HL-60 (cell line): ENCODE results near the gene CACNA1C.

Experiments used
- GABPA ChIP-seq: IDR thresholded peaks from 2 replicates; pipeline ENCODE4 v1.6.1; 2012; ENCODE audit warnings: low read depth
- POLR2AphosphoS5 ChIP-seq: IDR thresholded peaks from 2 replicates; pipeline ENCODE4 v1.6.1; 2012; ENCODE audit warnings: low read depth
- REST ChIP-seq: IDR thresholded peaks from 2 replicates; pipeline ENCODE4 v1.6.1; 2012; ENCODE audit warnings: low read depth; ENCODE audit not compliant: insufficient replicate concordance
- TF ChIP-seq, protein P1 (sequence below): IDR thresholded peaks from one replicate; pipeline ENCODE4 v1.5.1; 2011; ENCODE audit warnings: low read length, control low read depth, inconsistent platforms; ENCODE audit not compliant: insufficient read depth

GRCh38 chr12:2222691-2223090 lies 169.9 kb downstream of the CACNA1C start:
- TF ChIP-seq, protein P1, sequence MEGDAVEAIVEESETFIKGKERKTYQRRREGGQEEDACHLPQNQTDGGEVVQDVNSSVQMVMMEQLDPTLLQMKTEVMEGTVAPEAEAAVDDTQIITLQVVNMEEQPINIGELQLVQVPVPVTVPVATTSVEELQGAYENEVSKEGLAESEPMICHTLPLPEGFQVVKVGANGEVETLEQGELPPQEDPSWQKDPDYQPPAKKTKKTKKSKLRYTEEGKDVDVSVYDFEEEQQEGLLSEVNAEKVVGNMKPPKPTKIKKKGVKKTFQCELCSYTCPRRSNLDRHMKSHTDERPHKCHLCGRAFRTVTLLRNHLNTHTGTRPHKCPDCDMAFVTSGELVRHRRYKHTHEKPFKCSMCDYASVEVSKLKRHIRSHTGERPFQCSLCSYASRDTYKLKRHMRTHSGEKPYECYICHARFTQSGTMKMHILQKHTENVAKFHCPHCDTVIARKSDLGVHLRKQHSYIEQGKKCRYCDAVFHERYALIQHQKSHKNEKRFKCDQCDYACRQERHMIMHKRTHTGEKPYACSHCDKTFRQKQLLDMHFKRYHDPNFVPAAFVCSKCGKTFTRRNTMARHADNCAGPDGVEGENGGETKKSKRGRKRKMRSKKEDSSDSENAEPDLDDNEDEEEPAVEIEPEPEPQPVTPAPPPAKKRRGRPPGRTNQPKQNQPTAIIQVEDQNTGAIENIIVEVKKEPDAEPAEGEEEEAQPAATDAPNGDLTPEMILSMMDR: no peak
- TF ChIP-seq REST (no peak), POLR2AphosphoS5 (no peak), GABPA (no peak)
